GM12891 (cell line): ENCODE results near the gene SLC50A1.

ENCODE experiments used
- POLR2A ChIP-seq: IDR thresholded peaks from 2 replicates; pipeline ENCODE4 v1.6.1; 2011; ENCODE audit warnings: low read depth, low read length, control low read depth
- POLR2AphosphoS5 ChIP-seq: IDR thresholded peaks from 2 replicates; pipeline ENCODE4 v1.6.1; 2011; ENCODE audit warnings: low read depth, low read length, control low read depth
- TAF1 ChIP-seq: IDR thresholded peaks from 2 replicates; pipeline ENCODE4 v1.6.1; 2011; ENCODE audit warnings: low read depth, low read length, control low read depth

DNA sequence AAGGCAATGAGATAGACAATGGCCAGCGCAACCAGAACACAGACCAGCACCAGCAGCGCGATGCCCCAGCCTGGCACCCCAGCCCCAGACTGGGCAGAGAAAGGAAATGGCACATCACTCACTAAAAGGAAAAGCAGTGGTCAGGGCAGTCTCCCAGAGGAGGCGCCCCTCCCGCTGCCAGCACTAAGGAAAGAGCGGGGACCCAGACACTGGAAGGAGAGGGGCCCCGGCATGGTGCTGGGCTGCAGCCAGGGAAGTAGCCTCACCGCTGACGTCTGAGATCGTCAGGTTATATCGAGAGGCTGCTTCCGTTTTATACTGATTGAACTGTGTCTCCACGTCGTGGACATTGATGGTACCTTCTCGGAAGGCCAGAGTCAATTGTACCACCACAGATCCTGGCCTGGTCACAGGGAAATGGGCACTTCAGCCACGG lies 51.8 kb downstream of the SLC50A1 start:
- TF ChIP-seq TAF1 (no peak), POLR2A (no peak), POLR2AphosphoS5 (no peak)
